BLaER1 treated with 17β-estradiol and CSF1 and Interleukin-3, amounts not matched to agents 10 nM and 100 nM (cell line): ENCODE results near the gene ELOVL6.

ENCODE experiments used
- H3K27ac ChIP-seq, 11 experiments: shearing (Covaris generic); formaldehyde crosslinking; 2 replicates each; pipeline ENCODE4 v1.8.1; 2022
- H3K27me3 ChIP-seq, 11 experiments: shearing (Covaris generic); formaldehyde crosslinking; 2 replicates each; pipeline ENCODE4 v1.8.1; 2022
- H3K36me3 ChIP-seq, 11 experiments: shearing (Covaris generic); formaldehyde crosslinking; 2 replicates each; pipeline ENCODE4 v1.8.1; 2022
- H3K4me1 ChIP-seq, 10 experiments: shearing (Covaris generic); formaldehyde crosslinking; 2 replicates each; pipeline ENCODE4 v1.8.1; 2022
- H3K4me2 ChIP-seq, 11 experiments: shearing (Covaris generic); formaldehyde crosslinking; 2 replicates each; pipeline ENCODE4 v1.8.1; 2022
- H3K4me3 ChIP-seq, 10 experiments: shearing (Covaris generic); formaldehyde crosslinking; 2 replicates each; pipeline ENCODE4 v1.8.1; 2022
- H3K9ac ChIP-seq, 11 experiments: shearing (Covaris generic); formaldehyde crosslinking; 2 replicates each; pipeline ENCODE4 v1.8.1; 2022
- H3K9me3 ChIP-seq, 11 experiments: shearing (Covaris generic); formaldehyde crosslinking; replicated peaks in 1 of 11; 2 replicates each; pipeline ENCODE4 v1.8.1; 2022
- H4K20me1 ChIP-seq, 11 experiments: shearing (Covaris generic); formaldehyde crosslinking; 2 replicates each; pipeline ENCODE4 v1.8.1; 2022
- Cebpa-rat ChIP-seq, 11 experiments: shearing (Covaris generic); IDR thresholded peaks; 2 replicates each; pipeline ENCODE4 v1.8.1; 2022

The ELOVL6 gene

DNA sequence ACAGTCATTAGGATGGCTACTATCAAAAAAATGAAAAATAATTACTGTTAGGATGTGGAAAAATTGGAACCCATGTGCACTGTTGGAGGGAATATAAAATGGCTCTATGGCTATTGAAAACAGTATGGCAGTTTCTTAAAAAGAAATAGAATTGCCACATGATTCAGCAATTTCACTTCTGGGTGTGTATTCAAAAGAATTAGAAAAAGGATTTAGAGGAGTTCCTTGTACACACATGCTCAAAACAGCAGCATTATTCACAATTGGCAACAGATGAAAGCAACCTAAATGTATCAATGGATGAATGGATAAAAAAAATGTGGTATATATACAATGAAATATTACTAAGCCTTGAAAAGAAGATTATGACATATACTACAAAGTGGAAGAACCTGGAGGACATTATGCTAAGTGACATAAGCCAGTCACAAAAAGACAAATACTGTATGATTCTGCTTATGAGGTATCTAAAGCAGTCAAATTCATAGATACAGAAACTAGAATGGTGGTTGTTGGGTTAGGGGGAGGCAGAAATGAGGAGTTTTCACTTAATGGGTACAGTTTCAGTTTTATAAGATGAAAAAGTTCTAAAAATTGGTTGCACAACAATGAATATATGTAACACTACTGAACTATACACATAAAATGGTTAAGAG, 123.2 kb downstream of the ELOVL6 start:
- no peak overlapping the region for H3K27ac ChIP-seq
- H3K4me3 ChIP-seq = no peak overlapping the region
- H3K9me3 ChIP-seq = peaks cover 8 to 28% (median 20%) of the 10 kb centered on the region in 11 experiments; a peak in 21 of 22 replicates
- H3K4me1 ChIP-seq = no peaks in the 10 kb centered on the region
- no peak for TF ChIP-seq Cebpa-rat (IDR thresholded peaks at IDR 0.05)
- H3K36me3 ChIP-seq = peaks cover 0 to 45% (median 15%) of the 10 kb centered on the region in 11 experiments; a peak in 15 of 22 replicates
- no peaks in the 10 kb centered on the region for H4K20me1 ChIP-seq
- H3K27me3 ChIP-seq = peaks cover 0 to 41% (median 0%) of the 10 kb centered on the region in 11 experiments; a peak in 4 of 22 replicates
- H3K9ac ChIP-seq = no peak overlapping the region
- no peak overlapping the region for H3K4me2 ChIP-seq

- no peak overlapping the region for H3K4me2 ChIP-seq
- no peak overlapping the region for H3K4me3 ChIP-seq
- no peak overlapping the region for H3K9ac ChIP-seq
- peaks cover 0 to 4% (median 0%) of the 10 kb centered on the region in 11 experiments; a peak in 1 of 22 replicates for H4K20me1 ChIP-seq
- TF ChIP-seq Cebpa-rat (IDR thresholded peaks at IDR 0.05) = no peak
- H3K27me3 ChIP-seq = peaks cover 0 to 47% (median 0%) of the 10 kb centered on the region in 11 experiments; a peak in 5 of 22 replicates
- peaks cover 0 to 52% (median 19%) of the 10 kb centered on the region in 11 experiments; a peak in 15 of 22 replicates for H3K36me3 ChIP-seq
- H3K27ac ChIP-seq = no peak overlapping the region
- H3K9me3 ChIP-seq = peaks cover 8 to 28% (median 20%) of the 10 kb centered on the region in 11 experiments; a peak in 21 of 22 replicates
- H3K4me1 ChIP-seq = no peaks in the 10 kb centered on the region
Measured at GRCh38 chr4:110074570-110074969, 123.8 kb downstream of the ELOVL6 start.

- Histone ChIP-seq H3K27ac (no peak overlapping the region), H3K27me3 (peaks cover 0 to 60% (median 0%) of the 10 kb centered on the region in 11 experiments; a peak in 6 of 22 replicates), H3K4me2 (no peak overlapping the region), H4K20me1 (peaks cover 0 to 14% (median 0%) of the 10 kb centered on the region in 11 experiments; a peak in 1 of 22 replicates), H3K9me3 (peaks cover 8 to 27% (median 20%) of the 10 kb centered on the region in 11 experiments; a peak in 21 of 22 replicates), H3K9ac (no peak overlapping the region), H3K4me1 (no peaks in the 10 kb centered on the region), H3K36me3 (peaks cover 0 to 55% (median 19%) of the 10 kb centered on the region in 11 experiments; a peak in 15 of 22 replicates), H3K4me3 (no peak overlapping the region)
- no peak for TF ChIP-seq Cebpa-rat (IDR thresholded peaks at IDR 0.05)
Measured at GRCh38 chr4:110073053-110073845, 125.2 kb downstream of the ELOVL6 start.

DNA sequence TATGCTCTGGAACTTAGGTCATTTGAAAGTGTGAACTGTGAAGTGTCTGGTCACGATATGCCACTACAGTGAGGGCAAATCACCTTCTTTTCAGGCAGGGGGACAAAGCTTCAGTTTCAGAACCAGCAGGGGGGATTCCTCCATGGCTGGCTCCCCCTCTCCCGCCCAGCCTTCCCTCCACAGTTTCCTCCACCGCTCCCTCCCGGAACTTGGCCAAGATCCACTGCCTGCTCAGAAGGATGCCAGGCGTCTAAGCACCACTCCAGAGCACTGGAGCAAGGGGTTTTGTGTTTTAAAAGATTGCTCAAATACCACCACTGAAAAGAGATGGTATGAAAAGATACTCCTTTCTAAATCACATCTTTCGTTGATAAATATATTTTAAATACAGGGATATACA, 126.9 kb downstream of the ELOVL6 start:
- H3K27me3 ChIP-seq = peaks cover 0 to 76% (median 0%) of the 10 kb centered on the region in 11 experiments; a peak in 6 of 22 replicates

GRCh38 chr4:110068248-110068647, 130.2 kb downstream of the ELOVL6 start:
- no peak overlapping the region for H3K9ac ChIP-seq
- H3K4me3 ChIP-seq = no peak overlapping the region
- H3K4me2 ChIP-seq = no peak overlapping the region
- H3K27ac ChIP-seq = no peak overlapping the region
- peaks cover 0 to 7% (median 0%) of the 10 kb centered on the region in 11 experiments; a peak in 3 of 22 replicates for H3K9me3 ChIP-seq
- H3K27me3 ChIP-seq = peaks cover 0 to 96% (median 0%) of the 10 kb centered on the region in 11 experiments; a peak in 6 of 22 replicates
- H3K36me3 ChIP-seq = peaks cover 0 to 35% (median 11%) of the 10 kb centered on the region in 11 experiments; a peak in 14 of 22 replicates
- H3K4me1 ChIP-seq = no peaks in the 10 kb centered on the region
- no peak for TF ChIP-seq Cebpa-rat (IDR thresholded peaks at IDR 0.05)
- H4K20me1 ChIP-seq = peaks cover 0 to 23% (median 0%) of the 10 kb centered on the region in 11 experiments; a peak in 1 of 22 replicates

More for the DNA sequence above, 126.9 kb downstream of the ELOVL6 start:
- Histone ChIP-seq H3K36me3 (peaks cover 0 to 49% (median 11%) of the 10 kb centered on the region in 11 experiments; a peak in 15 of 22 replicates), H3K4me3 (no peak overlapping the region), H4K20me1 (peaks cover 0 to 15% (median 0%) of the 10 kb centered on the region in 11 experiments; a peak in 1 of 22 replicates), H3K27ac (no peak overlapping the region), H3K4me2 (no peak overlapping the region), H3K4me1 (no peaks in the 10 kb centered on the region), H3K9ac (no peak overlapping the region), H3K9me3 (peaks cover 0 to 9% (median 4%) of the 10 kb centered on the region in 11 experiments; a peak in 17 of 22 replicates)
- no peak for TF ChIP-seq Cebpa-rat (IDR thresholded peaks at IDR 0.05)

DNA sequence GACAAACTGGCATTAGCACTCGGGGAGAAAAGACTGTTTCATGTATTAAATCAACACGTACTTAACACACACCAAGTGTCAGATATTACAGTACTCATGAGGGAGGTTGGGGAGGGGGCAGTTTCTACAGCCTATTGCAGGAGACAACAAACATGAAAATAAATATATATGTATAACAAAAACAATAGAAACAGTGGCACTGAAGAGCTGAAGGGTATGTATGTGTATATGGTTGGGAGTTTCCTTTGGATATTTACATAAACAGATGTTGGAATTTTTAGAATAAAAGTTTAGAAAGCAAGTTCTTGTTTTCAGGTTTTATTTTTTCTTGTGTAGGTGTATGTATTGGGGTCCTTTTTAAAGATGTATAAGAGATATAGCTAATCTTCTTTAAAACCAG, 133.5 kb downstream of the ELOVL6 start:
- Histone ChIP-seq H3K9ac (no peak overlapping the region), H3K36me3 (peaks cover 0 to 11% (median 3%) of the 10 kb centered on the region in 11 experiments; a peak in 5 of 22 replicates), H3K27ac (no peak overlapping the region), H3K27me3 (peaks cover 0 to 98% (median 0%) of the 10 kb centered on the region in 11 experiments; a peak in 7 of 22 replicates), H4K20me1 (peaks cover 0 to 44% (median 0%) of the 10 kb centered on the region in 11 experiments; a peak in 6 of 22 replicates), H3K4me2 (no peak overlapping the region), H3K9me3 (no peaks in the 10 kb centered on the region), H3K4me3 (no peak overlapping the region), H3K4me1 (peaks cover 5 to 13% (median 11%) of the 10 kb centered on the region in 10 experiments)
- no peak for TF ChIP-seq Cebpa-rat (IDR thresholded peaks at IDR 0.05)

- Histone ChIP-seq H3K9ac (no peak overlapping the region), H3K9me3 (no peaks in the 10 kb centered on the region), H4K20me1 (peaks cover 0 to 42% (median 0%) of the 10 kb centered on the region in 11 experiments; a peak in 7 of 22 replicates), H3K4me1 (peaks cover 11 to 19% (median 17%) of the 10 kb centered on the region in 10 experiments), H3K36me3 (peaks cover 0 to 5% (median 0%) of the 10 kb centered on the region in 11 experiments; a peak in 3 of 22 replicates), H3K27ac (no peak overlapping the region), H3K4me2 (no peak overlapping the region), H3K4me3 (no peak overlapping the region), H3K27me3 (peaks cover 0 to 94% (median 0%) of the 10 kb centered on the region in 11 experiments; a peak in 7 of 22 replicates)
- TF ChIP-seq Cebpa-rat (IDR thresholded peaks at IDR 0.05) = no peak
Measured at GRCh38 chr4:110064295-110064694, 134.1 kb downstream of the ELOVL6 start.

DNA sequence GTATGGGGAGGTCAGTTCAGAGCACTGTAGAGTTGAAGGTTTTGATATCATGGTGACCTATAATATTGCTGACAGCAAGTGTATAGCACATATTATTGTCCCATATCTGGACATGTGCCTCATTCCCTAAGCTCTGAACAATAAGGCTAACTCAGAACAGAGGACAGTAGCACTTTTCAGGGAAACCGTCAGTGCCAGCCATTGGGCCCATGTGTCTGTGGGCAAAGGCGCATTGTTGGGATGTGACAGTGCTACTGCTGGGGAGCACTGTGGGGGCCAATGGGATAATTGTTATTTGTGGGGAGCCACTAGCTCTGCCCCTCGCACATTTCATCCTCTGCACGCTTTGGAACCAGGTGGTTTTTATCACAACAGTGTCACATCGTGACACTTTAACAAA, 136.2 kb downstream of the ELOVL6 start:
- no peak overlapping the region for H3K4me2 ChIP-seq
- no peak for TF ChIP-seq Cebpa-rat (IDR thresholded peaks at IDR 0.05)
- no peak overlapping the region for H3K9ac ChIP-seq
- H3K36me3 ChIP-seq = peaks cover 0 to 16% (median 0%) of the 10 kb centered on the region in 11 experiments; a peak in 4 of 22 replicates
- H3K9me3 ChIP-seq = no peaks in the 10 kb centered on the region
- peaks cover 0 to 50% (median 0%) of the 10 kb centered on the region in 11 experiments; a peak in 7 of 22 replicates for H4K20me1 ChIP-seq
- H3K27me3 ChIP-seq = peaks cover 0 to 96% (median 0%) of the 10 kb centered on the region in 11 experiments; a peak in 7 of 22 replicates
- no peak overlapping the region for H3K27ac ChIP-seq
- H3K4me3 ChIP-seq = no peak overlapping the region
- peaks cover 16 to 27% (median 21%) of the 10 kb centered on the region in 10 experiments for H3K4me1 ChIP-seq
